ENCODE measurements around the gene DTNB. TPM values are rescaled to one million over a fixed set of nuclear protein-coding genes. Genes with fewer than 3 reads are reported as not detected.

Gene DTNB
- total RNA-seq, 1 experiment from 2014 or later = 26.3 TPM

GRCh38 chr2:25366629-25367028 lies 306.7 kb downstream of the DTNB start:
- CTCF ChIA-PET = interaction anchor here (0.7 to 4.9 kb wide), 2 partner anchors 10 to 50 kb away, joined by 4 to 25 read pairs; no protein-coding TSS in a partner anchor

DNA sequence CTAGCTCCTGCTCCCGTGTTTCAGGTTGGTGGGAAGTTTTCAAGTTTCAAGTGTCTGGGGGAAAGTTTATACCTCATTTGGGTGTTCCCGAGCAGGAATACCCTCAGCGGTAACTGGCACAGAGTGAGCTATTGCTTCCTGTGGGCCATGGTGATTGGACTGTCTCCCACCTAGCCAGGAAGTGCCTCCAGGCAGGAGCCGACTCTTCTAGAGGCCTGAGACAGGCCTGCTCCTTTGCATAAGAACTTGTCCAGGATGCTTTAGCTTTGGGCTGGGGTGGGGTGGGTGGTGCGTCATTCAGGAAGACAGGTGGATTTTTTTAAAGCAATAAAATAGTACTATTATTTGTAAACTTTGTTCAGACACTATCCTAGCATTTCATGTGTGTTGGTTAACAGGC lies 308.1 kb downstream of the DTNB start:
- DNase-seq (ENCODE audit: unreplicated experiment) = peak; percentile 57
- H3K9me3 Mint-ChIP-seq (ENCODE audit: unreplicated experiment) = no peaks in the 10 kb centered on the region
- POLR2A ChIA-PET = interaction anchor here (0.9 to 1.0 kb wide), 2 partner anchors 9 to 86 kb away, joined by 3 to 4 read pairs; no protein-coding TSS in a partner anchor
- CTCF ChIA-PET = interaction anchor here (0.6 to 4.9 kb wide), 3 partner anchors 11 to 786 kb away, joined by 4 to 25 read pairs (median 4); no protein-coding TSS in a partner anchor
- no TSS peak for BruUV-seq (replicated peaks)
- no peak overlapping the region for H3K4me3 Mint-ChIP-seq (ENCODE audit: unreplicated experiment)
- TF ChIP-seq, protein P1, sequence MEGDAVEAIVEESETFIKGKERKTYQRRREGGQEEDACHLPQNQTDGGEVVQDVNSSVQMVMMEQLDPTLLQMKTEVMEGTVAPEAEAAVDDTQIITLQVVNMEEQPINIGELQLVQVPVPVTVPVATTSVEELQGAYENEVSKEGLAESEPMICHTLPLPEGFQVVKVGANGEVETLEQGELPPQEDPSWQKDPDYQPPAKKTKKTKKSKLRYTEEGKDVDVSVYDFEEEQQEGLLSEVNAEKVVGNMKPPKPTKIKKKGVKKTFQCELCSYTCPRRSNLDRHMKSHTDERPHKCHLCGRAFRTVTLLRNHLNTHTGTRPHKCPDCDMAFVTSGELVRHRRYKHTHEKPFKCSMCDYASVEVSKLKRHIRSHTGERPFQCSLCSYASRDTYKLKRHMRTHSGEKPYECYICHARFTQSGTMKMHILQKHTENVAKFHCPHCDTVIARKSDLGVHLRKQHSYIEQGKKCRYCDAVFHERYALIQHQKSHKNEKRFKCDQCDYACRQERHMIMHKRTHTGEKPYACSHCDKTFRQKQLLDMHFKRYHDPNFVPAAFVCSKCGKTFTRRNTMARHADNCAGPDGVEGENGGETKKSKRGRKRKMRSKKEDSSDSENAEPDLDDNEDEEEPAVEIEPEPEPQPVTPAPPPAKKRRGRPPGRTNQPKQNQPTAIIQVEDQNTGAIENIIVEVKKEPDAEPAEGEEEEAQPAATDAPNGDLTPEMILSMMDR (IDR thresholded peaks at IDR 0.05; ENCODE audit: unreplicated experiment) = no peak
- H3K27ac Mint-ChIP-seq (ENCODE audit: low read depth, unreplicated experiment) = no peak overlapping the region
- H3K4me1 Mint-ChIP-seq (ENCODE audit: insufficient read depth, unreplicated experiment) = no peaks in the 10 kb centered on the region
- intact Hi-C loops (cut with micrococcal nuclease) = no loop called here
- peaks cover 10% of the 10 kb centered on the region for H3K27me3 Mint-ChIP-seq (ENCODE audit: insufficient read depth, unreplicated experiment)
- no peaks in the 10 kb centered on the region for H3K36me3 Mint-ChIP-seq (ENCODE audit: insufficient read depth, unreplicated experiment)

More at GRCh38 chr2:25366629-25367028, 306.7 kb downstream of the DTNB start:
- no peak for DNase-seq (ENCODE audit: unreplicated experiment)
- POLR2A ChIA-PET = no interaction called here
- no peaks in the 10 kb centered on the region for H3K4me1 Mint-ChIP-seq (ENCODE audit: insufficient read depth, unreplicated experiment)
- no peak overlapping the region for H3K4me3 Mint-ChIP-seq (ENCODE audit: unreplicated experiment)
- no TSS peak for BruUV-seq (replicated peaks)
- no peaks in the 10 kb centered on the region for H3K9me3 Mint-ChIP-seq (ENCODE audit: unreplicated experiment)
- intact Hi-C loops (cut with micrococcal nuclease) = no loop called here
- no peaks in the 10 kb centered on the region for H3K36me3 Mint-ChIP-seq (ENCODE audit: insufficient read depth, unreplicated experiment)
- no peak overlapping the region for H3K27ac Mint-ChIP-seq (ENCODE audit: low read depth, unreplicated experiment)
- peaks cover 10% of the 10 kb centered on the region for H3K27me3 Mint-ChIP-seq (ENCODE audit: insufficient read depth, unreplicated experiment)
- TF ChIP-seq, protein P1 (IDR thresholded peaks at IDR 0.05; ENCODE audit: unreplicated experiment) = no peak

DNA sequence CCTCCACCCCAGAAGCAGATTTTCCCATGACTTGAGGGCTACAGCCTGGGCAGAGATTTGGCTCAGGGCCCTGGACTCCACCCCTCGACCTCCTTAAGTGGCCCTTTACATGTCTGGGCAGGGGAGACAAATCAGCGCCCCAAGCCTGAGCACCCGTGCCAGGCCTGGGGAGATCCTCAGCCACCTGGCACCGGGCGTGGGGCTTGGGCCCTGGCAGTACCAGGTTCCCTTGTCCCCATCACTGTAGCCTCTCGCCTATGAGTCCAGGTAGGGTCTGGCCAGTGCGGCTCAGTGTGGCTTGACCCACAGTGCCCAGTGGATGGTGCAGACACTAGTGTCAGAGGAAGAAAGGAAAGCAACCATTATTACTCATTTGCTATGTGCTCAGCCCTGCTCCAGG lies 309.6 kb downstream of the DTNB start:
- Mint-ChIP-seq H3K27ac (ENCODE audit: low read depth, unreplicated experiment) (no peak overlapping the region), H3K4me3 (ENCODE audit: unreplicated experiment) (no peak overlapping the region), H3K4me1 (ENCODE audit: insufficient read depth, unreplicated experiment) (no peaks in the 10 kb centered on the region), H3K9me3 (ENCODE audit: unreplicated experiment) (no peaks in the 10 kb centered on the region), H3K27me3 (ENCODE audit: insufficient read depth, unreplicated experiment) (peaks cover 10% of the 10 kb centered on the region), H3K36me3 (ENCODE audit: insufficient read depth, unreplicated experiment) (no peaks in the 10 kb centered on the region)
- ChIA-PET POLR2A (no interaction called here), CTCF (interaction anchor here (4.9 kb wide), 1 partner anchor 13 kb away, joined by 25 read pairs; no protein-coding TSS in a partner anchor)
- no TSS peak for BruUV-seq (replicated peaks)
- TF ChIP-seq, protein P1 (IDR thresholded peaks at IDR 0.05; ENCODE audit: unreplicated experiment) = no peak
- intact Hi-C loops (cut with micrococcal nuclease) = no loop called here
- no peak for DNase-seq (ENCODE audit: unreplicated experiment)

- no TSS peak for BruUV-seq (replicated peaks)
- peaks cover 10% of the 10 kb centered on the region for H3K27me3 Mint-ChIP-seq (ENCODE audit: insufficient read depth, unreplicated experiment)
These were observed 310.8 kb downstream of the DTNB start for GRCh38 chr2:25362434-25363145.

More at GRCh38 chr2:25362434-25363145, 310.8 kb downstream of the DTNB start:
- no peaks in the 10 kb centered on the region for H3K4me1 Mint-ChIP-seq (ENCODE audit: insufficient read depth, unreplicated experiment)
- H3K27ac Mint-ChIP-seq (ENCODE audit: low read depth, unreplicated experiment) = peak overlapping the region; percentile 33
- ChIA-PET CTCF (interaction anchor here (0.6 to 2.5 kb wide), 23 partner anchors 9 to 544 kb away, joined by 3 to 13 read pairs (median 3); no protein-coding TSS in a partner anchor), POLR2A (interaction anchor here (1.1 kb wide), 1 partner anchor 78 kb away, joined by 3 read pairs; no protein-coding TSS in a partner anchor)
- H3K4me3 Mint-ChIP-seq (ENCODE audit: unreplicated experiment) = peak overlapping the region; percentile 64
- no peaks in the 10 kb centered on the region for H3K36me3 Mint-ChIP-seq (ENCODE audit: insufficient read depth, unreplicated experiment)
- intact Hi-C loops (cut with micrococcal nuclease) = no loop called here
- TF ChIP-seq, protein P1 (IDR thresholded peaks at IDR 0.05; ENCODE audit: unreplicated experiment) = no peak
- no peaks in the 10 kb centered on the region for H3K9me3 Mint-ChIP-seq (ENCODE audit: unreplicated experiment)
- DNase-seq (ENCODE audit: unreplicated experiment) = no peak
